ENCODE measurements around the gene U2AF1L4. TPM values are rescaled to one million over a fixed set of nuclear protein-coding genes. Genes with fewer than 3 reads are reported as not detected.

Gene U2AF1L4
- total and polyA plus RNA-seq, 4 donors: 13.0 to 25.5 (median 17.8) TPM

- H3K9ac ChIP-seq (ENCODE audit: insufficient read depth in 1 of 2, low read length in 2 of 2): no peak overlapping the region
- 85 to 92% methylated on average over 9 of the region's 9 CpGs for WGBS, 2 donors
Observed at GRCh38 chr19:35781650-35782049, 36.4 kb upstream of the U2AF1L4 start.

GRCh38 chr19:35780717-35781116 is 35.5 kb upstream of the U2AF1L4 start:
- DNase-seq: no peak
- WGBS, 2 donors: 95 to 99% methylated on average over 20 of the region's 20 CpGs
- H3K9me3 ChIP-seq (ENCODE audit: control insufficient read depth in 4 of 4, insufficient read depth in 3 of 4, low read length in 3 of 4): no peaks in the 10 kb centered on the region
- H3K4me3 ChIP-seq: no peak overlapping the region
- no peak for TF ChIP-seq CTCF (IDR thresholded peaks at IDR 0.05; ENCODE audit: control extremely low read depth, extremely low read depth)
- peaks cover 0 to 44% (median 28%) of the 10 kb centered on the region in 4 donors for H3K36me3 ChIP-seq (ENCODE audit: control insufficient read depth in 4 of 4, insufficient read depth in 4 of 4, low read length in 4 of 4)
- H3K4me1 ChIP-seq (ENCODE audit: control insufficient read depth in 5 of 5, insufficient read depth in 5 of 5, low read length in 5 of 5): peaks cover 0 to 14% (median 6%) of the 10 kb centered on the region in 5 donors
- H3K27ac ChIP-seq (ENCODE audit: low read depth in 1 of 2, low read length in 1 of 2): no peak overlapping the region
- no peak for ATAC-seq (ENCODE audit: insufficient read depth, low FRiP score)
- no peak overlapping the region for H3K9ac ChIP-seq (ENCODE audit: insufficient read depth in 1 of 2, low read length in 2 of 2)
- H3K27me3 ChIP-seq (ENCODE audit: control insufficient read depth in 3 of 3, insufficient read depth in 3 of 3, low read length in 2 of 3): no peaks in the 10 kb centered on the region

More at GRCh38 chr19:35781650-35782049, 36.4 kb upstream of the U2AF1L4 start:
- ATAC-seq (ENCODE audit: insufficient read depth, low FRiP score): no peak
- Histone ChIP-seq H3K27ac (ENCODE audit: low read depth in 1 of 2, low read length in 1 of 2) (no peak overlapping the region), H3K9me3 (ENCODE audit: control insufficient read depth in 4 of 4, insufficient read depth in 3 of 4, low read length in 3 of 4) (no peaks in the 10 kb centered on the region), H3K36me3 (ENCODE audit: control insufficient read depth in 4 of 4, insufficient read depth in 4 of 4, low read length in 4 of 4) (peaks cover 0 to 45% (median 28%) of the 10 kb centered on the region in 4 donors), H3K4me1 (ENCODE audit: control insufficient read depth in 5 of 5, insufficient read depth in 5 of 5, low read length in 5 of 5) (peaks cover 0 to 8% (median under 1%) of the 10 kb centered on the region in 5 donors), H3K4me3 (no peak overlapping the region), H3K27me3 (ENCODE audit: control insufficient read depth in 3 of 3, insufficient read depth in 3 of 3, low read length in 2 of 3) (no peaks in the 10 kb centered on the region)
- no peak for TF ChIP-seq CTCF (IDR thresholded peaks at IDR 0.05; ENCODE audit: control extremely low read depth, extremely low read depth)
- DNase-seq: no peak

- DNase-seq (no peak), ATAC-seq (ENCODE audit: insufficient read depth, low FRiP score) (no peak)
- no peaks in the 10 kb centered on the region for H3K9me3 ChIP-seq (ENCODE audit: control insufficient read depth in 4 of 4, insufficient read depth in 3 of 4, low read length in 3 of 4)
- no peak overlapping the region for H3K4me3 ChIP-seq
- no peak for TF ChIP-seq CTCF (IDR thresholded peaks at IDR 0.05; ENCODE audit: control extremely low read depth, extremely low read depth)
- peaks cover 0 to 15% (median 6%) of the 10 kb centered on the region in 5 donors for H3K4me1 ChIP-seq (ENCODE audit: control insufficient read depth in 5 of 5, insufficient read depth in 5 of 5, low read length in 5 of 5)
- H3K36me3 ChIP-seq (ENCODE audit: control insufficient read depth in 4 of 4, insufficient read depth in 4 of 4, low read length in 4 of 4): peaks cover 0 to 37% (median 27%) of the 10 kb centered on the region in 4 donors
- no peaks in the 10 kb centered on the region for H3K27me3 ChIP-seq (ENCODE audit: control insufficient read depth in 3 of 3, insufficient read depth in 3 of 3, low read length in 2 of 3)
- no peak overlapping the region for H3K27ac ChIP-seq (ENCODE audit: low read depth in 1 of 2, low read length in 1 of 2)
- H3K9ac ChIP-seq (ENCODE audit: insufficient read depth in 1 of 2, low read length in 2 of 2): no peak overlapping the region
- 93 to 98% methylated on average over 16 of the region's 16 CpGs for WGBS, 2 donors
Observed at GRCh38 chr19:35780058-35780457, 34.8 kb upstream of the U2AF1L4 start.

GRCh38 chr19:35779033-35779432 is 33.8 kb upstream of the U2AF1L4 start:
- Histone ChIP-seq H3K27ac (ENCODE audit: low read depth in 1 of 2, low read length in 1 of 2) (no peak overlapping the region), H3K27me3 (ENCODE audit: control insufficient read depth in 3 of 3, insufficient read depth in 3 of 3, low read length in 2 of 3) (no peaks in the 10 kb centered on the region), H3K36me3 (ENCODE audit: control insufficient read depth in 4 of 4, insufficient read depth in 4 of 4, low read length in 4 of 4) (peaks cover 0 to 36% (median 24%) of the 10 kb centered on the region in 4 donors), H3K4me1 (ENCODE audit: control insufficient read depth in 5 of 5, insufficient read depth in 5 of 5, low read length in 5 of 5) (peaks cover 0 to 20% (median 6%) of the 10 kb centered on the region in 5 donors), H3K4me3 (no peak overlapping the region), H3K9me3 (ENCODE audit: control insufficient read depth in 4 of 4, insufficient read depth in 3 of 4, low read length in 3 of 4) (no peaks in the 10 kb centered on the region), H3K9ac (ENCODE audit: insufficient read depth in 1 of 2, low read length in 2 of 2) (no peak overlapping the region)
- no peak for ATAC-seq (ENCODE audit: insufficient read depth, low FRiP score)
- 93 to 95% methylated on average over 8 of the region's 8 CpGs for WGBS, 2 donors
- DNase-seq: no peak
- TF ChIP-seq CTCF (IDR thresholded peaks at IDR 0.05; ENCODE audit: control extremely low read depth, extremely low read depth): no peak
